Measurements from ENCODE around the gene ACTRT2. TPM values are rescaled to one million over a fixed set of nuclear protein-coding genes. Genes with fewer than 3 reads are reported as not detected.

Gene ACTRT2
- total RNA-seq, 1 donor from 2014 or later, result not detected

DNA sequence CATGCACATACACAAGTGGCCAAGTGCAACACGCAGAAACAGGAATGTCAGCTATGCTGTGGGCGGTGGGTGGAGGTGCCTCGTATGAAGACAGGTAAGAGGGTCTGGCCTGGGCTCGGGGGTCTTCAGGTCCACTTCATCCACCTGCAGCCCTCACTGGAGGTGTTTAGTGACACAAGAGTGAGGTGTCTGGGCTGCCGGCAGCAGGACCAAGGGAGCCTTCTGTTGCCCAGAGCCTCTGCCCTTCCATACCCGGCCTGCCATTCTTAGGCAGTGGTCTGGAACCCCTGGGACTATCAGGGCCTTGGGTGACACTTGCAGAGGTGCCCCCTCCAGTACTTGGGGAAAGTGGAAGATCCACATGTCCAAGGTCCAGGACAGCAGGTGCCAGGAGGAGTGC, 21.7 kb upstream of the ACTRT2 start:
- H3K36me3 Mint-ChIP-seq, result no peaks in the 10 kb centered on the region
- no peak for DNase-seq (ENCODE audit: extremely low spot score, unreplicated experiment)
- H3K9me3 Mint-ChIP-seq, result no peaks in the 10 kb centered on the region
- no peaks in the 10 kb centered on the region for H3K27me3 Mint-ChIP-seq
- H3K27ac Mint-ChIP-seq, result no peak overlapping the region
- H3K4me1 Mint-ChIP-seq (ENCODE audit: unreplicated experiment), result no peaks in the 10 kb centered on the region
- H3K4me3 Mint-ChIP-seq, result no peak overlapping the region
- TF ChIP-seq, protein P1, sequence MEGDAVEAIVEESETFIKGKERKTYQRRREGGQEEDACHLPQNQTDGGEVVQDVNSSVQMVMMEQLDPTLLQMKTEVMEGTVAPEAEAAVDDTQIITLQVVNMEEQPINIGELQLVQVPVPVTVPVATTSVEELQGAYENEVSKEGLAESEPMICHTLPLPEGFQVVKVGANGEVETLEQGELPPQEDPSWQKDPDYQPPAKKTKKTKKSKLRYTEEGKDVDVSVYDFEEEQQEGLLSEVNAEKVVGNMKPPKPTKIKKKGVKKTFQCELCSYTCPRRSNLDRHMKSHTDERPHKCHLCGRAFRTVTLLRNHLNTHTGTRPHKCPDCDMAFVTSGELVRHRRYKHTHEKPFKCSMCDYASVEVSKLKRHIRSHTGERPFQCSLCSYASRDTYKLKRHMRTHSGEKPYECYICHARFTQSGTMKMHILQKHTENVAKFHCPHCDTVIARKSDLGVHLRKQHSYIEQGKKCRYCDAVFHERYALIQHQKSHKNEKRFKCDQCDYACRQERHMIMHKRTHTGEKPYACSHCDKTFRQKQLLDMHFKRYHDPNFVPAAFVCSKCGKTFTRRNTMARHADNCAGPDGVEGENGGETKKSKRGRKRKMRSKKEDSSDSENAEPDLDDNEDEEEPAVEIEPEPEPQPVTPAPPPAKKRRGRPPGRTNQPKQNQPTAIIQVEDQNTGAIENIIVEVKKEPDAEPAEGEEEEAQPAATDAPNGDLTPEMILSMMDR (conservative IDR thresholded peaks at IDR 0.05), result no peak

DNA sequence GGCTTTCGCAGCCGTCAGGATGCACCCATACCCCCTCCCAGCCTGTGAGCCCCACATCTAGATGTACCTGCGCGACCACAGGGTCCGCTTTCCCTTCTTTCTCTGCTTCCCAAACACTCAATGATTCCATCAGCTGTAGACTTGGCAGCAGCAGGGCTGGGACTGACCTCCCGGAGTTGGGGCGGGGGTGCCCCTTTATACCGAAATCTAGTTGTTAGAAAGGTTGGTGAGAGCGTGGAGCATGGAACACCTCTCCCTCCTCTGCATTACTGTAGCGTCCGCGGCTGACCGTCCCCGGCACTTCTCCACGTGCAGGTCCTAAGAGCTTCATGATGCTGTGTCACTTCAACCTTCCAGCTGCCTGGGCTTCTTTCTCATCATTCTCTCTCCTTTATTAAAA, 21.1 kb upstream of the ACTRT2 start:
- no peak overlapping the region for H3K27ac Mint-ChIP-seq

DNA sequence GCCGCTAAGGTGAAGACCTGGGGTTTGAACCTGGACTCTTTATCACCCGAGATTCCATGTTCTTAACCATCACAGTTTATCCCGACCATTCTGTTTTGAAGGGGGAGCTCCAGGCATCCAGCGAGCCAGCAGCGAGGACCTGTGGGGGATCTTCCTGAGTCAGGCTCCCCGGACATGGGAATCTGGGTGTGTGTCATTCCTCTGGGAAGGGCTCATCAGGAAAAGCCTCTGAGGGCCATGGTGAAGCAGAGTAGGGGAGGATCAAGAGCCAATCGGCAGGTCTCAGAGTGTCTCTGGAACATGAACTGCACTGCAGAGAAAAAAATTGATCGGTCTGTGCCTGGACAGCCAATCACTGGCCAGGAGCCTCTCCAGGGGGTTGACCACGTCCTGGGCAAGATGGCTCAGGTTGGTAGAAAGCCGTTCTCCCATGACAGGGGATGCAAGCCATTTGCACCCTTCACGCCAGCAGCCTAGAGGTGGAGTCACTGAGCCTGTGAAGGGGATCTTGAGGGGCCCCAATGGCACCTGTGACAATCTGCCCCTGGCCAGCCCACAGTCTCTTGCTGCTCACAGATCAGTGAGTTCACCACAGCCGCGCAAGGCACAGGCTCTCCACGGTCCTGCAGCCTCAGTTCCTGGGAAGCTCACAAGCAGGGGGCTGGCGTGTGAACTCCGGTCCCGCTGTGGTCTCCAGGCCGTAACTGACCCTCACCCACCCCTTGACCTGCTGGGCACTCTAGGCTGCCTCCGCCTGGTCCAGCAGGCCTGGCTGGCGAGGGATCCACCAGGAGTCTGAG, 20.4 kb upstream of the ACTRT2 start:
- H3K36me3 Mint-ChIP-seq, result no peaks in the 10 kb centered on the region
- no peaks in the 10 kb centered on the region for H3K4me1 Mint-ChIP-seq (ENCODE audit: unreplicated experiment)

More for the DNA sequence above, 21.1 kb upstream of the ACTRT2 start:
- TF ChIP-seq, protein P1 (conservative IDR thresholded peaks at IDR 0.05), result no peak
- no peaks in the 10 kb centered on the region for H3K9me3 Mint-ChIP-seq
- no peaks in the 10 kb centered on the region for H3K27me3 Mint-ChIP-seq
- no peaks in the 10 kb centered on the region for H3K4me1 Mint-ChIP-seq (ENCODE audit: unreplicated experiment)
- H3K36me3 Mint-ChIP-seq, result no peaks in the 10 kb centered on the region
- H3K4me3 Mint-ChIP-seq, result no peak overlapping the region
- DNase-seq (ENCODE audit: extremely low spot score, unreplicated experiment), result no peak

DNA sequence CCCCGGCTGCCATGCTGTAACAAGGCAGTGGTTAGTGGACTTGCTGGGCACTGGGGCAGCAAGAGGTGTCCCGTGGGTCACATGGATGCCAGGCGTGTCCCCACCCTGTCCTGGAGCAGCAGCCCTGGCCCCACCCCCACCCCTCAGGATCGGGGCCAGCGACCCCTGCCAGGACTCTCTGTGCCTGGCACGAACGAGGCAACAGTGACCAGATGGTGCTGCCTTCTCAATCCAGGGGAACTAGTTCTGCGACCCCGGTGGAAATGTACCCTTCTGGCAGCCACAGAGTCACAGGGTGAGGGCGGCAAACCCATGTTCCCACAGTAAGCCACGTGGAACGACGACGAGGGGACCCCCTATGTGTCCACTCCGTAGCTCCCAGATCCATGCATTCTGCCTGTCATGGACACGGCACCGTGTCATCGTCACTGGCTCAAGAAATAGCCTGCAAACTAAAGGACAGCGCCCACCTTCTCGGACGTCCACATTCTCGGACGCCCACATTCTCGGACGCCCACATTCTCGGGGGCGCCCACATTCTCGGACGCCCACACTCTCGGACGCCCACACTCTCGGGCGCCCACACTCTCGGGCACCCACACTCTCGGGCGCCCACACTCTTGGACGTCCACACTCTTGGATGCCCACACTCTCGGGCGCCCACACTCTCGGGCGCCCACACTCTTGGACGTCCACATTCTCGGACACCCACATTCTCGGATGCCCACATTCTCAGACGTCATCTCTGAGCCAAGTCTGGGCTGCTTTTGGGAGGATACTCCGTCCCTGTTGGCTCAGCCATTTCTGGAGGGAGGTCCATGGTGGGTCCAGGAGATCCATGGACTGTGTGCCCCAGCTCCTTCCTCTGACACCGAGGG, 19.6 kb upstream of the ACTRT2 start:
- TF ChIP-seq, protein P1 (conservative IDR thresholded peaks at IDR 0.05), result no peak
- Mint-ChIP-seq H3K27me3 (no peaks in the 10 kb centered on the region), H3K9me3 (no peaks in the 10 kb centered on the region), H3K27ac (no peak overlapping the region), H3K4me3 (no peak overlapping the region), H3K4me1 (ENCODE audit: unreplicated experiment) (no peaks in the 10 kb centered on the region), H3K36me3 (no peaks in the 10 kb centered on the region)
- no peak for DNase-seq (ENCODE audit: extremely low spot score, unreplicated experiment)

More for the DNA sequence above, 20.4 kb upstream of the ACTRT2 start:
- H3K9me3 Mint-ChIP-seq, result no peaks in the 10 kb centered on the region
- no peak for DNase-seq (ENCODE audit: extremely low spot score, unreplicated experiment)
- TF ChIP-seq, protein P1 (conservative IDR thresholded peaks at IDR 0.05), result no peak
- H3K27ac Mint-ChIP-seq, result no peak overlapping the region
- H3K4me3 Mint-ChIP-seq, result no peak overlapping the region
- H3K27me3 Mint-ChIP-seq, result no peaks in the 10 kb centered on the region

DNA sequence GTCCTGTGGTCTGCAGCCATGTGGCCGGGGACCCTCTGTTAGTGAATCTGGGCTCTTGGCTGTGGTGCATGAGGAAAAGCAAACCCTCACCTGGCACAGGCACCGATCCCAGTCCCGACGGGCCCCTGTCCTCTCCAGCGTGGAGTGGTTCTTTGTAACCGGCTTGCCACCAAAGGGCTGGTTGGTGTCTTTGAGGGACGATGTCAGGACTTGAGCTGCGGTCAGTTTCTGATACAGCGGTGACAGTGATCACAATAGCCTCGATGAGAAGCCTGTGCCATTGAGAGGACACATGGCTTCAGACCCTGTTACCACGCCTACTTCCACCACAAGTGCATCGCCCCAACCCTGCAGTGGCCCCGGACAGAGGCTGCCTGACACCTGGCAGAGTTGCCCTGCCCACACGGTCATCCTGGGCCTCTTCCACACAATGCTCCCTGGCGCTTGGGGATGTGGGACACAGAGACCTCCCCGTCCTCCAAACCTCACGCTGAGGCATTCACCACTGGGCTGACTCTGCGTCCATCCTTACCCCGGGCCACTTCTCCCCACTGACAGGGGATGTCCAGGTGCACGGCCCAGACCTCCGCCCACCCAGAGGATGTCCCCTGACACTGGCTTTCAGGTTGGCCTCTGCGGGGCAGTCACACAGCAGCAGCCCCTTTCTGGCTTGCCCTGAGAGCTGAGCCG, 18.8 kb upstream of the ACTRT2 start:
- H3K36me3 Mint-ChIP-seq, result no peaks in the 10 kb centered on the region
- H3K27me3 Mint-ChIP-seq, result no peaks in the 10 kb centered on the region
- no peak overlapping the region for H3K27ac Mint-ChIP-seq
- no peak for DNase-seq (ENCODE audit: extremely low spot score, unreplicated experiment)
- no peaks in the 10 kb centered on the region for H3K4me1 Mint-ChIP-seq (ENCODE audit: unreplicated experiment)
- H3K4me3 Mint-ChIP-seq, result no peak overlapping the region
- peaks cover 3% of the 10 kb centered on the region for H3K9me3 Mint-ChIP-seq
- TF ChIP-seq, protein P1 (conservative IDR thresholded peaks at IDR 0.05), result no peak

Measured in type B pancreatic cell (in vitro differentiated cells).